Stimulated activated effector memory CD8-positive, alpha-beta T cell treated with anti-CD3 and anti-CD28 coated beads, Interleukin-12 subunit alpha, Interleukin-12 subunit beta, amount 100 ng/mL, for 72 hours (primary cell): ENCODE data around the gene ZNF518A.
A peak's percentile ranks its signal among the peaks of the same experiment; 100 is the strongest.

Source experiments
- ATAC-seq: fragments of 150-1000 bp; cut with Tn5 transposase; 2 replicates; pipeline ENCODE4 v1.10.0; 2021
- DNase-seq, 2 donors: peaks; one replicate each; pipeline ENCODE4 v3.0.0; 2021 to 2022; ENCODE audit warnings: low spot score in 2 of 2
- H3K27ac Mint-ChIP-seq: one replicate; pipeline ENCODE4 v1.8.0; 2022; ENCODE audit warnings: mild to moderate bottlenecking, mixed read lengths
- H3K36me3 Mint-ChIP-seq: one replicate; pipeline ENCODE4 v1.8.0; 2022; ENCODE audit warnings: mild to moderate bottlenecking, mixed read lengths
- H3K4me1 Mint-ChIP-seq: one replicate; pipeline ENCODE4 v1.8.0; 2022; ENCODE audit warnings: mixed read lengths
- H3K4me3 Mint-ChIP-seq: one replicate; pipeline ENCODE4 v1.8.0; 2022; ENCODE audit warnings: mild to moderate bottlenecking, mixed read lengths
- H3K9me3 Mint-ChIP-seq: one replicate; pipeline ENCODE4 v1.8.0; 2022; ENCODE audit warnings: mixed read lengths

Gene ZNF518A

GRCh38 chr10:96129387-96130325, at the start of gene ZNF518A:
Gene ZNF518A (plus strand): TSS chr10:96130297. CDS start chr10:96156323, 26,026 bp downstream.
- ATAC-seq = peak; percentile 94
- H3K4me3 Mint-ChIP-seq = peak within 1 kb of the TSS; percentile 89
- H3K36me3 Mint-ChIP-seq = peaks cover 49% of the 10 kb centered on the region

GRCh38 chr10:96082153-96082552, 47.9 kb upstream of the ZNF518A start:
- Mint-ChIP-seq H3K4me1 (peaks cover 6% of the 10 kb centered on the region), H3K4me3 (no peak overlapping the region), H3K36me3 (peaks cover 5% of the 10 kb centered on the region), H3K27ac (no peak overlapping the region), H3K9me3 (no peaks in the 10 kb centered on the region)
- ATAC-seq = peak; percentile 65
- no peak for DNase-seq

More at GRCh38 chr10:96129387-96130325, at the start of gene ZNF518A:
- H3K4me1 Mint-ChIP-seq = peaks cover 13% of the 10 kb centered on the region
- H3K9me3 Mint-ChIP-seq = no peaks in the 10 kb centered on the region
- H3K27ac Mint-ChIP-seq = peak within 1 kb of the TSS; percentile 99
- DNase-seq = peak; percentile 76 to 95

- no peak for ATAC-seq
- Mint-ChIP-seq H3K4me3 (no peak overlapping the region), H3K27ac (no peak overlapping the region), H3K9me3 (no peaks in the 10 kb centered on the region), H3K4me1 (peaks cover 6% of the 10 kb centered on the region), H3K36me3 (peaks cover 5% of the 10 kb centered on the region)
- no peak for DNase-seq
Observed at GRCh38 chr10:96082748-96083147, 47.3 kb upstream of the ZNF518A start.

- peaks cover 2% of the 10 kb centered on the region for H3K9me3 Mint-ChIP-seq
- DNase-seq (no peak), ATAC-seq (no peak)
- H3K4me3 Mint-ChIP-seq = peak overlapping the region; percentile 87
- peaks cover 15% of the 10 kb centered on the region for H3K36me3 Mint-ChIP-seq
- peak overlapping the region; percentile 99 for H3K27ac Mint-ChIP-seq
- peaks cover 5% of the 10 kb centered on the region for H3K4me1 Mint-ChIP-seq
Observed at GRCh38 chr10:96089116-96089515, 41.0 kb upstream of the ZNF518A start.

GRCh38 chr10:96089670-96090462, 40.2 kb upstream of the ZNF518A start:
- peaks cover 10% of the 10 kb centered on the region for H3K36me3 Mint-ChIP-seq
- ATAC-seq = peak; percentile 97
- peak; percentile 82 to 92 for DNase-seq
- H3K4me1 Mint-ChIP-seq = peaks cover 5% of the 10 kb centered on the region
- peak overlapping the region; percentile 87 for H3K4me3 Mint-ChIP-seq
- H3K27ac Mint-ChIP-seq = peak overlapping the region; percentile 99
- peaks cover 2% of the 10 kb centered on the region for H3K9me3 Mint-ChIP-seq

GRCh38 chr10:96090463-96090800, 39.7 kb upstream of the ZNF518A start:
- H3K4me1 Mint-ChIP-seq = peaks cover 5% of the 10 kb centered on the region
- H3K9me3 Mint-ChIP-seq = peaks cover 2% of the 10 kb centered on the region
- no peak for DNase-seq
- peak overlapping the region; percentile 99 for H3K27ac Mint-ChIP-seq
- peaks cover 10% of the 10 kb centered on the region for H3K36me3 Mint-ChIP-seq
- no peak for ATAC-seq
- peak overlapping the region; percentile 87 for H3K4me3 Mint-ChIP-seq

- ATAC-seq (no peak), DNase-seq (no peak)
- Mint-ChIP-seq H3K27ac (no peak overlapping the region), H3K4me1 (peaks cover 5% of the 10 kb centered on the region), H3K4me3 (no peak overlapping the region), H3K36me3 (peaks cover 10% of the 10 kb centered on the region), H3K9me3 (peaks cover 2% of the 10 kb centered on the region)
Observed at GRCh38 chr10:96092999-96093767, 36.9 kb upstream of the ZNF518A start.

GRCh38 chr10:96093948-96094347, 36.1 kb upstream of the ZNF518A start:
- Mint-ChIP-seq H3K4me1 (peaks cover 5% of the 10 kb centered on the region), H3K36me3 (peaks cover 10% of the 10 kb centered on the region), H3K4me3 (no peak overlapping the region), H3K9me3 (peaks cover 2% of the 10 kb centered on the region), H3K27ac (no peak overlapping the region)
- ATAC-seq = no peak
- DNase-seq = no peak

- H3K36me3 Mint-ChIP-seq = no peaks in the 10 kb centered on the region
- H3K27ac Mint-ChIP-seq = no peak overlapping the region
- no peak overlapping the region for H3K4me3 Mint-ChIP-seq
- DNase-seq = no peak
- no peaks in the 10 kb centered on the region for H3K4me1 Mint-ChIP-seq
- H3K9me3 Mint-ChIP-seq = peaks cover 2% of the 10 kb centered on the region
- ATAC-seq = no peak
Observed at GRCh38 chr10:96096958-96097357, 33.1 kb upstream of the ZNF518A start.

GRCh38 chr10:96097865-96098264, 32.2 kb upstream of the ZNF518A start:
- no peaks in the 10 kb centered on the region for H3K4me1 Mint-ChIP-seq
- no peak overlapping the region for H3K4me3 Mint-ChIP-seq
- no peak for ATAC-seq
- H3K9me3 Mint-ChIP-seq = peaks cover 2% of the 10 kb centered on the region
- no peak overlapping the region for H3K27ac Mint-ChIP-seq
- no peak for DNase-seq
- no peaks in the 10 kb centered on the region for H3K36me3 Mint-ChIP-seq

GRCh38 chr10:96107623-96108038, 22.5 kb upstream of the ZNF518A start:
- H3K4me1 Mint-ChIP-seq = peaks cover 7% of the 10 kb centered on the region
- H3K9me3 Mint-ChIP-seq = peaks cover 6% of the 10 kb centered on the region
- no peaks in the 10 kb centered on the region for H3K36me3 Mint-ChIP-seq
- no peak for DNase-seq
- H3K4me3 Mint-ChIP-seq = no peak overlapping the region
- no peak overlapping the region for H3K27ac Mint-ChIP-seq
- ATAC-seq = no peak

GRCh38 chr10:96112531-96112930, 17.6 kb upstream of the ZNF518A start:
- no peak for DNase-seq
- no peaks in the 10 kb centered on the region for H3K36me3 Mint-ChIP-seq
- no peak overlapping the region for H3K27ac Mint-ChIP-seq
- H3K4me1 Mint-ChIP-seq = peaks cover 7% of the 10 kb centered on the region
- no peak overlapping the region for H3K4me3 Mint-ChIP-seq
- H3K9me3 Mint-ChIP-seq = peaks cover 6% of the 10 kb centered on the region
- ATAC-seq = no peak

- no peak for ATAC-seq
- Mint-ChIP-seq H3K36me3 (no peaks in the 10 kb centered on the region), H3K27ac (no peak overlapping the region), H3K4me3 (no peak overlapping the region), H3K4me1 (no peaks in the 10 kb centered on the region), H3K9me3 (no peaks in the 10 kb centered on the region)
- no peak for DNase-seq
Observed at GRCh38 chr10:96118604-96119450, 11.3 kb upstream of the ZNF518A start.

GRCh38 chr10:96122824-96123223, 7.3 kb upstream of the ZNF518A start:
- ATAC-seq = no peak
- no peaks in the 10 kb centered on the region for H3K4me1 Mint-ChIP-seq
- no peaks in the 10 kb centered on the region for H3K36me3 Mint-ChIP-seq
- no peak overlapping the region for H3K27ac Mint-ChIP-seq
- H3K4me3 Mint-ChIP-seq = no peak overlapping the region
- no peaks in the 10 kb centered on the region for H3K9me3 Mint-ChIP-seq
- no peak for DNase-seq
